Nephron (organoid): ENCODE results near the gene FADD.

Experiments used
- H3K27ac Mint-ChIP-seq, 3 experiments: 2 replicates each; pipeline ENCODE4 v1.8.0; 2020; ENCODE audit warnings: mixed read lengths in 3 of 3, mild to moderate bottlenecking in 2 of 3, moderate library complexity in 1 of 3
- H3K27me3 Mint-ChIP-seq: 2 replicates; pipeline ENCODE4 v1.8.0; 2021; ENCODE audit warnings: low read depth, mild to moderate bottlenecking, moderate library complexity, mixed read lengths
- H3K36me3 Mint-ChIP-seq: 2 replicates; pipeline ENCODE4 v1.8.0; 2020; ENCODE audit warnings: low read depth, mixed read lengths
- H3K4me1 Mint-ChIP-seq: 2 replicates; pipeline ENCODE4 v1.8.0; 2020; ENCODE audit warnings: mixed read lengths
- H3K4me3 Mint-ChIP-seq, 3 experiments: 2 replicates each; pipeline ENCODE4 v1.8.0; 2020; ENCODE audit warnings: mild to moderate bottlenecking in 3 of 3, mixed read lengths in 3 of 3, moderate library complexity in 2 of 3
- H3K9me3 Mint-ChIP-seq: 2 replicates; pipeline ENCODE4 v1.8.0; 2020; ENCODE audit warnings: mixed read lengths
- CTCF ChIP-seq, 3 experiments: fragments of 200-600 bp; sonication (generic); IDR thresholded peaks; one replicate each; pipeline ENCODE4 v1.5.0; 2021; ENCODE audit warnings: antibody characterized with exemption in 3 of 3; ENCODE audit not compliant: unreplicated experiment in 3 of 3

Gene FADD

GRCh38 chr11:70159627-70160570 is 43.2 kb upstream of the FADD start:
- no peaks in the 10 kb centered on the region for H3K9me3 Mint-ChIP-seq
- H3K27ac Mint-ChIP-seq = no peak overlapping the region
- H3K4me3 Mint-ChIP-seq = no peak overlapping the region
- no peak for TF ChIP-seq CTCF (IDR thresholded peaks at IDR 0.05; ENCODE audit: unreplicated experiment in 3 of 3)
- no peaks in the 10 kb centered on the region for H3K36me3 Mint-ChIP-seq
- H3K27me3 Mint-ChIP-seq = peaks cover 6% of the 10 kb centered on the region
- H3K4me1 Mint-ChIP-seq = peaks cover 8% of the 10 kb centered on the region

- Mint-ChIP-seq H3K9me3 (no peaks in the 10 kb centered on the region), H3K4me1 (peaks cover 8% of the 10 kb centered on the region), H3K4me3 (no peak overlapping the region), H3K36me3 (no peaks in the 10 kb centered on the region), H3K27ac (no peak overlapping the region), H3K27me3 (no peaks in the 10 kb centered on the region)
- no peak for TF ChIP-seq CTCF (IDR thresholded peaks at IDR 0.05; ENCODE audit: unreplicated experiment in 3 of 3)
These were observed 42.0 kb upstream of the FADD start for GRCh38 chr11:70161043-70161625.

- H3K27ac Mint-ChIP-seq = no peak overlapping the region
- H3K4me1 Mint-ChIP-seq = peaks cover 8% of the 10 kb centered on the region
- no peaks in the 10 kb centered on the region for H3K36me3 Mint-ChIP-seq
- no peak for TF ChIP-seq CTCF (IDR thresholded peaks at IDR 0.05; ENCODE audit: unreplicated experiment in 3 of 3)
- H3K27me3 Mint-ChIP-seq = peaks cover 15% of the 10 kb centered on the region
- H3K4me3 Mint-ChIP-seq = no peak overlapping the region
- H3K9me3 Mint-ChIP-seq = no peaks in the 10 kb centered on the region
These were observed 38.4 kb upstream of the FADD start for GRCh38 chr11:70164705-70165104.

GRCh38 chr11:70167120-70167519 is 36.0 kb upstream of the FADD start:
- H3K4me3 Mint-ChIP-seq = no peak overlapping the region
- H3K27me3 Mint-ChIP-seq = peaks cover 20% of the 10 kb centered on the region
- no peaks in the 10 kb centered on the region for H3K36me3 Mint-ChIP-seq
- H3K27ac Mint-ChIP-seq = no peak overlapping the region
- no peaks in the 10 kb centered on the region for H3K9me3 Mint-ChIP-seq
- TF ChIP-seq CTCF (IDR thresholded peaks at IDR 0.05; ENCODE audit: unreplicated experiment in 3 of 3) = no peak
- peaks cover 8% of the 10 kb centered on the region for H3K4me1 Mint-ChIP-seq

- H3K4me1 Mint-ChIP-seq = peaks cover 6% of the 10 kb centered on the region
- no peak overlapping the region for H3K4me3 Mint-ChIP-seq
- no peak overlapping the region for H3K27ac Mint-ChIP-seq
- no peaks in the 10 kb centered on the region for H3K9me3 Mint-ChIP-seq
- peaks cover 20% of the 10 kb centered on the region for H3K27me3 Mint-ChIP-seq
- TF ChIP-seq CTCF (IDR thresholded peaks at IDR 0.05; ENCODE audit: unreplicated experiment in 3 of 3) = no peak
- no peaks in the 10 kb centered on the region for H3K36me3 Mint-ChIP-seq
These were observed 35.2 kb upstream of the FADD start for GRCh38 chr11:70167723-70168404.
